Astrocyte (in vitro differentiated cells and primary cell): ENCODE measurements around the gene CCNI2. TPM values are rescaled to one million over a fixed set of nuclear protein-coding genes. Genes with fewer than 3 reads are reported as not detected.

Experiments
- DNase-seq: peaks from one replicate; pipeline ENCODE4 v3.0.0-alpha.2; 2010; ENCODE audit warnings: low read depth
- FAIRE-seq: peaks from 2 replicates; lab custom pipeline; 2011; peaks lifted over from hg19 to GRCh38; lab: Jason Lieb, UNC
- H2AFZ ChIP-seq: 2 replicates; pipeline ENCODE4 v1.6.0; 2012; ENCODE audit warnings: low read depth, low read length, inconsistent platforms
- H3K27ac ChIP-seq: 2 replicates; pipeline ENCODE4 v1.5.1; 2011; ENCODE audit warnings: low read depth, low read length, inconsistent platforms
- H3K27me3 ChIP-seq: 2 replicates; pipeline ENCODE4 v1.6.0; 2011; ENCODE audit warnings: low read length, inconsistent platforms; ENCODE audit not compliant: insufficient read depth
- H3K36me3 ChIP-seq: 2 replicates; pipeline ENCODE4 v1.5.1; 2011; ENCODE audit warnings: low read length, inconsistent platforms; ENCODE audit not compliant: insufficient read depth
- H3K4me1 ChIP-seq: 2 replicates; pipeline ENCODE4 v1.5.1; 2011; ENCODE audit warnings: low read length, inconsistent platforms; ENCODE audit not compliant: insufficient read depth
- H3K4me2 ChIP-seq: 2 replicates; pipeline ENCODE4 v1.6.0; 2012; ENCODE audit warnings: low read length, inconsistent platforms
- H3K4me3 ChIP-seq: 2 replicates; pipeline ENCODE4 v1.5.1; 2011; ENCODE audit warnings: low read depth, mild to moderate bottlenecking, low read length, inconsistent platforms; ENCODE audit not compliant: insufficient read depth
- H3K79me2 ChIP-seq: 2 replicates; pipeline ENCODE4 v1.6.0; 2012; ENCODE audit warnings: mild to moderate bottlenecking, low read length, inconsistent platforms; ENCODE audit not compliant: insufficient read depth
- H3K9ac ChIP-seq: 2 replicates; pipeline ENCODE4 v1.6.0; 2012; ENCODE audit warnings: mild to moderate bottlenecking, low read length, inconsistent platforms
- H3K9me3 ChIP-seq: 2 replicates; pipeline ENCODE4 v1.5.1; 2012; ENCODE audit warnings: low read depth, mild to moderate bottlenecking, low read length, inconsistent platforms; ENCODE audit not compliant: insufficient read depth
- H4K20me1 ChIP-seq: 2 replicates; pipeline ENCODE4 v1.6.0; 2012; ENCODE audit warnings: low read length, inconsistent platforms; ENCODE audit not compliant: insufficient read depth
- H3K27ac Mint-ChIP-seq: one replicate; pipeline ENCODE4 v1.8.0; 2021; ENCODE audit warnings: mild to moderate bottlenecking, mixed read lengths; ENCODE audit not compliant: unreplicated experiment
- H3K27me3 Mint-ChIP-seq: one replicate; pipeline ENCODE4 v1.8.0; 2021; ENCODE audit warnings: low read depth, mixed read lengths; ENCODE audit not compliant: unreplicated experiment
- H3K36me3 Mint-ChIP-seq: one replicate; pipeline ENCODE4 v1.8.0; 2021; ENCODE audit warnings: low read depth, mixed read lengths; ENCODE audit not compliant: unreplicated experiment
- H3K4me1 Mint-ChIP-seq: one replicate; pipeline ENCODE4 v1.8.0; 2021; ENCODE audit warnings: low read depth, mixed read lengths; ENCODE audit not compliant: unreplicated experiment
- H3K4me3 Mint-ChIP-seq: one replicate; pipeline ENCODE4 v1.8.0; 2021; ENCODE audit warnings: mild to moderate bottlenecking, moderate library complexity, mixed read lengths; ENCODE audit not compliant: unreplicated experiment
- H3K9me3 Mint-ChIP-seq: one replicate; pipeline ENCODE4 v1.8.0; 2021; ENCODE audit warnings: mild to moderate bottlenecking, mixed read lengths; ENCODE audit not compliant: unreplicated experiment
- EZH2 ChIP-seq: IDR thresholded peaks from 2 replicates; pipeline ENCODE4 v1.6.1; 2012; ENCODE audit warnings: mild to moderate bottlenecking, low read length, inconsistent platforms; ENCODE audit not compliant: insufficient read depth
- total RNA-seq: library from RNA; stranded (reverse); gene quantifications from 2 replicates; pipeline ENCODE4 v1.2.1, GENCODE V29; 2021
- TF ChIP-seq, protein P1 (sequence below): IDR thresholded peaks from 2 replicates; pipeline ENCODE4 v1.5.1; 2011; ENCODE audit warnings: low read depth, mild to moderate bottlenecking, inconsistent platforms, low read length, moderate library complexity; ENCODE audit not compliant: insufficient read depth

Gene CCNI2
- total RNA-seq, 1 donor from 2014 or later = 0.16 TPM

DNA sequence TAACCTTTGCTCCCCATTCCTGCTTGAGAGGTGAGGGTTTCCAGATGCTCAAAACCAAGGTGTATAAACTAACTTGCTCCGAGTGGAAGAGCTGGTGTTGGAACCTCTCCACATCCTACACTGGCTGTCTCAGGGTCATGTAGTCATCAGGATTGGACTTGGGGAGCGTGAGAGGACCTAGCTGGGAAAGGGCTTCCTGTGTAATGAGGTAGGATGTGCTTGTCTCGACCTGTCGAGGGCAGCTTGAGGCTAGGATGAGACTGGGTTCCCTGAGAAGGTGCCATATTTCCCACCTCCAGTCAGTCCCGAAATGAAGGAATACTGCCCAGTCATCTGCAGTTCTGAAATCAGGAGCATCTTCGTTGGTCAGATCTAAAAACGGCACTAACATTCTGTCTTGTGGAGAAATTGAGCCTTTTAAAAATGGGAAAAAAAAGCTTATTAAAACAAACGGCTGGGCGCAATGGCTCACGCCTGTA lies 1.3 kb downstream of the CCNI2 start:
- Mint-ChIP-seq H3K36me3 (peaks cover 13% of the 10 kb centered on the region), H3K9me3 (peaks cover 3% of the 10 kb centered on the region), H3K27ac (no peak overlapping the region), H3K27me3 (peaks cover 29% of the 10 kb centered on the region), H3K4me3 (peak overlapping the region; percentile 66), H3K4me1 (peaks cover under 1% of the 10 kb centered on the region)
- Histone ChIP-seq H3K4me3 (no peak overlapping the region), H3K79me2 (no peaks in the 10 kb centered on the region), H3K4me2 (no peak overlapping the region), H3K9me3 (no peaks in the 10 kb centered on the region), H3K27ac (no peak overlapping the region), H3K36me3 (no peaks in the 10 kb centered on the region), H4K20me1 (no peaks in the 10 kb centered on the region), H3K4me1 (peaks cover 3% of the 10 kb centered on the region), H3K9ac (no peak overlapping the region), H3K27me3 (peaks cover 32% of the 10 kb centered on the region), H2AFZ (no peak overlapping the region)
- no peak for FAIRE-seq
- TF ChIP-seq, protein P1, sequence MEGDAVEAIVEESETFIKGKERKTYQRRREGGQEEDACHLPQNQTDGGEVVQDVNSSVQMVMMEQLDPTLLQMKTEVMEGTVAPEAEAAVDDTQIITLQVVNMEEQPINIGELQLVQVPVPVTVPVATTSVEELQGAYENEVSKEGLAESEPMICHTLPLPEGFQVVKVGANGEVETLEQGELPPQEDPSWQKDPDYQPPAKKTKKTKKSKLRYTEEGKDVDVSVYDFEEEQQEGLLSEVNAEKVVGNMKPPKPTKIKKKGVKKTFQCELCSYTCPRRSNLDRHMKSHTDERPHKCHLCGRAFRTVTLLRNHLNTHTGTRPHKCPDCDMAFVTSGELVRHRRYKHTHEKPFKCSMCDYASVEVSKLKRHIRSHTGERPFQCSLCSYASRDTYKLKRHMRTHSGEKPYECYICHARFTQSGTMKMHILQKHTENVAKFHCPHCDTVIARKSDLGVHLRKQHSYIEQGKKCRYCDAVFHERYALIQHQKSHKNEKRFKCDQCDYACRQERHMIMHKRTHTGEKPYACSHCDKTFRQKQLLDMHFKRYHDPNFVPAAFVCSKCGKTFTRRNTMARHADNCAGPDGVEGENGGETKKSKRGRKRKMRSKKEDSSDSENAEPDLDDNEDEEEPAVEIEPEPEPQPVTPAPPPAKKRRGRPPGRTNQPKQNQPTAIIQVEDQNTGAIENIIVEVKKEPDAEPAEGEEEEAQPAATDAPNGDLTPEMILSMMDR = no peak
- no peak for TF ChIP-seq EZH2
- no peak for DNase-seq

GRCh38 chr5:132749506-132749905 lies 2.3 kb downstream of the CCNI2 start:
- Mint-ChIP-seq H3K27me3 (peaks cover 29% of the 10 kb centered on the region), H3K4me1 (peaks cover 3% of the 10 kb centered on the region), H3K9me3 (peaks cover 3% of the 10 kb centered on the region), H3K36me3 (peaks cover 13% of the 10 kb centered on the region), H3K4me3 (no peak overlapping the region), H3K27ac (no peak overlapping the region)
- TF ChIP-seq, protein P1 = no peak
- TF ChIP-seq EZH2 = no peak
- no peaks in the 10 kb centered on the region for H3K9me3 ChIP-seq
- peaks cover 3% of the 10 kb centered on the region for H3K4me1 ChIP-seq
- no peaks in the 10 kb centered on the region for H3K79me2 ChIP-seq
- H3K4me2 ChIP-seq = no peak overlapping the region
- H3K27ac ChIP-seq = no peak overlapping the region
- no peaks in the 10 kb centered on the region for H3K36me3 ChIP-seq
- H3K4me3 ChIP-seq = no peak overlapping the region
- no peak for DNase-seq
- no peak overlapping the region for H3K9ac ChIP-seq
- no peak overlapping the region for H2AFZ ChIP-seq
- FAIRE-seq = no peak
- no peaks in the 10 kb centered on the region for H4K20me1 ChIP-seq
- H3K27me3 ChIP-seq = peaks cover 32% of the 10 kb centered on the region

GRCh38 chr5:132750471-132751230 lies 3.4 kb downstream of the CCNI2 start:
- Mint-ChIP-seq H3K27ac (peak overlapping the region; percentile 27), H3K36me3 (peaks cover 13% of the 10 kb centered on the region), H3K4me1 (peaks cover 11% of the 10 kb centered on the region), H3K9me3 (peaks cover 3% of the 10 kb centered on the region), H3K27me3 (peaks cover 21% of the 10 kb centered on the region), H3K4me3 (no peak overlapping the region)
- Histone ChIP-seq H2AFZ (no peak overlapping the region), H3K9me3 (no peaks in the 10 kb centered on the region), H3K79me2 (no peaks in the 10 kb centered on the region), H3K4me1 (peaks cover 3% of the 10 kb centered on the region), H3K36me3 (no peaks in the 10 kb centered on the region), H3K9ac (no peak overlapping the region), H3K27ac (no peak overlapping the region), H3K4me3 (no peak overlapping the region), H3K4me2 (no peak overlapping the region), H4K20me1 (no peaks in the 10 kb centered on the region), H3K27me3 (peaks cover 29% of the 10 kb centered on the region)
- DNase-seq (no peak), FAIRE-seq (no peak)
- TF ChIP-seq, protein P1 = no peak
- TF ChIP-seq EZH2 = no peak
